Calu3 (cell line): ENCODE data around the gene SHISA6. TPM values are rescaled to one million over a fixed set of nuclear protein-coding genes. Genes with fewer than 3 reads are reported as not detected.
A peak's percentile ranks its signal among the peaks of the same experiment; 100 is the strongest.

Experiments used
- BruUV-seq: library from RNA; stranded (reverse); fragments of 400-500 nt; replicated peaks from 2 replicates; lab custom pipeline; 2021; lab: Mats Ljungman, UMichigan
- CTCF ChIA-PET: fragments of 300-600 bp; sonication (Branson Sonifier 250); formaldehyde crosslinking; loops from one replicate; lab custom pipeline; 2022; ENCODE audit warnings: antibody characterized with exemption; lab: Charles Lee
- DNase-seq: peaks from one replicate; pipeline ENCODE4 v3.0.0; 2022
- H3K27ac Mint-ChIP-seq: one replicate; pipeline ENCODE4 v1.8.0; 2022; ENCODE audit warnings: mixed read lengths; ENCODE audit not compliant: unreplicated experiment
- H3K27me3 Mint-ChIP-seq: one replicate; pipeline ENCODE4 v1.8.0; 2022; ENCODE audit warnings: mixed read lengths; ENCODE audit not compliant: unreplicated experiment
- H3K36me3 Mint-ChIP-seq: one replicate; pipeline ENCODE4 v1.8.0; 2022; ENCODE audit warnings: mild to moderate bottlenecking, moderate library complexity, mixed read lengths; ENCODE audit not compliant: insufficient read depth, unreplicated experiment
- H3K4me1 Mint-ChIP-seq: one replicate; pipeline ENCODE4 v1.8.0; 2022; ENCODE audit warnings: mild to moderate bottlenecking, low read depth, mixed read lengths; ENCODE audit not compliant: unreplicated experiment
- H3K4me3 Mint-ChIP-seq: one replicate; pipeline ENCODE4 v1.8.0; 2022; ENCODE audit warnings: mild to moderate bottlenecking, low read depth, moderate library complexity, mixed read lengths; ENCODE audit not compliant: unreplicated experiment
- H3K9me3 Mint-ChIP-seq: one replicate; pipeline ENCODE4 v1.8.0; 2022; ENCODE audit warnings: low read depth, mixed read lengths; ENCODE audit not compliant: unreplicated experiment
- CTCF ChIP-seq: fragments of 200-600 bp; IDR thresholded peaks from one replicate; pipeline ENCODE4 v1.8.0; 2022; ENCODE audit warnings: antibody characterized with exemption; ENCODE audit not compliant: unreplicated experiment
- intact Hi-C: fragments of 100-400 bp; cut with micrococcal nuclease; formaldehyde crosslinking; loops from one replicate; pipeline ENCODE4 v1.10.0; 2022; ENCODE audit not compliant: unreplicated experiment
- total RNA-seq: library from RNA; stranded (reverse); gene quantifications from 2 replicates; pipeline ENCODE4 v1.2.3, GENCODE V29; 2022

Gene SHISA6
- total RNA-seq, 1 experiment from 2014 or later, result not detected

GRCh38 chr17:11589716-11590115 is 348.7 kb downstream of the SHISA6 start:
- intact Hi-C loops, result no loop called here
- H3K4me1 Mint-ChIP-seq, result no peaks in the 10 kb centered on the region
- H3K4me3 Mint-ChIP-seq, result no peak overlapping the region
- no peak for TF ChIP-seq CTCF
- H3K36me3 Mint-ChIP-seq, result no peaks in the 10 kb centered on the region
- no peak overlapping the region for H3K27ac Mint-ChIP-seq
- DNase-seq, result no peak
- peaks cover 19% of the 10 kb centered on the region for H3K27me3 Mint-ChIP-seq
- peaks cover 2% of the 10 kb centered on the region for H3K9me3 Mint-ChIP-seq
- CTCF ChIA-PET, result no interaction called here
- BruUV-seq, result no TSS peak

- peak; percentile 93 for DNase-seq
- peak within 1 kb of the TSS; percentile 67 for H3K4me3 Mint-ChIP-seq
Observed at GRCh38 chr17:11598274-11599221, 357.5 kb downstream of the SHISA6 start, which contains the start of gene DNAH9. Gene DNAH9, plus strand, starts transcription at chr17:11598470. Its CDS starts 29 bp downstream, at chr17:11598499.

DNA sequence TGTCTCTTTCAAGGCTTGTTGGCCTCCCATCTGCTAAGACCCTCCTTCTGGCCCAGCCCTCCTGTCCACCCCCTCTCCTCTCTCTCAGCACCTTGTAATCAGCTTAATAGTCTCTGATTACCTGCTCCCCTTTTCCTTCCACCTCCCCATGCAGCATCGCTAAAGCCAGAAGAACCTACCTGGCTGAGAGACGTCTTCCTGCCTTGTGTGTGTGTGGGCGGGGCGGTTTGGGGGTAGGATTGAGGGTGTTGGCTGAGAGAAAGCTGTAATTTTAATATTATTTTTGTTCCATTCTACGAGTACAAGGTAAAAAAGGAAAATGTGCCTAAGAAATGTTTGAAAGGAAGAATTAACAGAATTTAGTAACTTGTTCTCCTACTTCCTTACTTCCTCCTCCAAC is 360.6 kb downstream of the SHISA6 start:
- no peak overlapping the region for H3K4me3 Mint-ChIP-seq
- no peaks in the 10 kb centered on the region for H3K36me3 Mint-ChIP-seq
- CTCF ChIA-PET, result interaction anchor here (0.6 kb wide), 1 partner anchor 905 kb away, joined by 4 read pairs; the partner anchor contains the start of gene SCO1
- DNase-seq, result no peak
- H3K4me1 Mint-ChIP-seq, result no peaks in the 10 kb centered on the region
- intact Hi-C loops, result no loop called here
- no peak for TF ChIP-seq CTCF
- no peak overlapping the region for H3K27ac Mint-ChIP-seq
- H3K27me3 Mint-ChIP-seq, result no peaks in the 10 kb centered on the region
- no peaks in the 10 kb centered on the region for H3K9me3 Mint-ChIP-seq
- BruUV-seq, result no TSS peak

More at GRCh38 chr17:11598274-11599221, 357.5 kb downstream of the SHISA6 start, which contains the start of gene DNAH9:
- BruUV-seq, result no TSS peak
- Mint-ChIP-seq H3K27ac (peak within 1 kb of the TSS; percentile 45), H3K27me3 (no peaks in the 10 kb centered on the region), H3K36me3 (no peaks in the 10 kb centered on the region), H3K4me1 (no peaks in the 10 kb centered on the region), H3K9me3 (no peaks in the 10 kb centered on the region)
- intact Hi-C loops, result no loop called here
- no peak for TF ChIP-seq CTCF
- CTCF ChIA-PET, result interaction anchor here (1.1 to 1.7 kb wide), 2 partner anchors 10 to 20 kb away, joined by 3 to 5 read pairs; no protein-coding TSS in a partner anchor

GRCh38 chr17:11608396-11608795 is 367.4 kb downstream of the SHISA6 start:
- Mint-ChIP-seq H3K36me3 (no peaks in the 10 kb centered on the region), H3K4me1 (no peaks in the 10 kb centered on the region), H3K4me3 (no peak overlapping the region), H3K9me3 (no peaks in the 10 kb centered on the region), H3K27me3 (no peaks in the 10 kb centered on the region), H3K27ac (no peak overlapping the region)
- BruUV-seq, result no TSS peak
- TF ChIP-seq CTCF, result no peak
- intact Hi-C loops, result loop anchor here (5.0 kb wide), 1 partner anchor 34 kb away; no protein-coding TSS in a partner anchor
- CTCF ChIA-PET, result interaction anchor here (1.2 kb wide), 1 partner anchor 10 kb away, joined by 3 read pairs; no protein-coding TSS in a partner anchor
- DNase-seq, result peak; percentile 23
